HG02938 (cell line): Measurements from ENCODE around the gene SGSM1.

Experiments used
- ATAC-seq: cut with Tn5 transposase; IDR thresholded peaks from one replicate; pipeline ENCODE4 v1.9.1; 2021; ENCODE audit warnings: mild to moderate bottlenecking, moderate library complexity; ENCODE audit not compliant: unreplicated experiment

The SGSM1 gene, protein sequence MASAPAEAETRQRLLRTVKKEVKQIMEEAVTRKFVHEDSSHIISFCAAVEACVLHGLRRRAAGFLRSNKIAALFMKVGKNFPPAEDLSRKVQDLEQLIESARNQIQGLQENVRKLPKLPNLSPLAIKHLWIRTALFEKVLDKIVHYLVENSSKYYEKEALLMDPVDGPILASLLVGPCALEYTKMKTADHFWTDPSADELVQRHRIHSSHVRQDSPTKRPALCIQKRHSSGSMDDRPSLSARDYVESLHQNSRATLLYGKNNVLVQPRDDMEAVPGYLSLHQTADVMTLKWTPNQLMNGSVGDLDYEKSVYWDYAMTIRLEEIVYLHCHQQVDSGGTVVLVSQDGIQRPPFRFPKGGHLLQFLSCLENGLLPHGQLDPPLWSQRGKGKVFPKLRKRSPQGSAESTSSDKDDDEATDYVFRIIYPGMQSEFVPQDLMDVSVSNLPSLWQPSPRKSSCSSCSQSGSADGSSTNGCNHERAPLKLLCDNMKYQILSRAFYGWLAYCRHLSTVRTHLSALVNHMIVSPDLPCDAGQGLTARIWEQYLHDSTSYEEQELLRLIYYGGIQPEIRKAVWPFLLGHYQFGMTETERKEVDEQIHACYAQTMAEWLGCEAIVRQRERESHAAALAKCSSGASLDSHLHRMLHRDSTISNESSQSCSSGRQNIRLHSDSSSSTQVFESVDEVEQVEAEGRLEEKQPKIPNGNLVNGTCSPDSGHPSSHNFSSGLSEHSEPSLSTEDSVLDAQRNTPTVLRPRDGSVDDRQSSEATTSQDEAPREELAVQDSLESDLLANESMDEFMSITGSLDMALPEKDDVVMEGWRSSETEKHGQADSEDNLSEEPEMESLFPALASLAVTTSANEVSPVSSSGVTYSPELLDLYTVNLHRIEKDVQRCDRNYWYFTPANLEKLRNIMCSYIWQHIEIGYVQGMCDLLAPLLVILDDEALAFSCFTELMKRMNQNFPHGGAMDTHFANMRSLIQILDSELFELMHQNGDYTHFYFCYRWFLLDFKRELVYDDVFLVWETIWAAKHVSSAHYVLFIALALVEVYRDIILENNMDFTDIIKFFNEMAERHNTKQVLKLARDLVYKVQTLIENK

DNA sequence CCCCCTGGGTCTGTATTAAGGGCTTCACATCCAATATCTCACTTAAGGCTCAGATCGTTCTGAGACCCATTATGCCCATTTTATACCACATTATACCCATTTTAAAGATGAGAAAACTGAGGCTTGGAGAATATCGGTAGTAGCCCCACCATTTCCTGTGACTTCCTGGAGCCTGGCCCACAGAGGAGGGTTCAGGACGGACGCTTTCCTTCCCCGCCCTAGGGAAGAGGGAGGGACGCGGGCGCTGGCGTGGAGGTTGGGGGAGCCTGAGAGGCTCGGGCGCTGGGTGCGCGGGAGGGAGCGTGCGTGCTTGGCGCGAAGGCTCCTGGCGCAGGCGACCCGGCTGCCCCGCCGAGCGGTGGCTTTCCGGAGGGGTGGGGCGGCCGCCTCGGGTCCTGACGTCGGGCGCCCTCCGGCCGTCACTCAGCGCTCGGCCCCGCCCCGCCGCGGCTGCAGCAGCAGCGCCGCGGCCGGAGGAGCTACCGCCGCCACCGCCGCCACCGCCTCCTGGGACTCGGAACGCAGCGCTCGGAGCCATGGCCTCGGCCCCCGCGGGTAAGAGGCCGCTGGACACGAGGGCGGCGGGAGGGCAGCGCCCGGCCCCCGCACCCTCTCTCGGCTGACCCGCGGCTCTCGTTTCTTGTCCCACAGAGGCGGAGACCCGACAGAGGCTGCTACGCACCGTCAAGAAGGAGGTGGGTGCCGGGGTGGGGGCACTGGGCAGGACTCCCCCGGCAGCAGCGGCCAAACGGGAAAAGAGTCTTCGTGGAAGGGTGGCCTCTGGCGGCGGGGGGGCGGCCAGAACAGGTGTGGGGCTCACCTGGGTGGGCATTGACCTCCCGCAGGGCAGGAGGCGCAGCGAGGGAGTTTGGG lies at the start of gene SGSM1:
Gene SGSM1, plus strand, starts transcription at position 422 of the 873 bp plus-strand sequence. Its CDS starts 115 bp downstream, at position 537.
- ATAC-seq, result no peak

DNA sequence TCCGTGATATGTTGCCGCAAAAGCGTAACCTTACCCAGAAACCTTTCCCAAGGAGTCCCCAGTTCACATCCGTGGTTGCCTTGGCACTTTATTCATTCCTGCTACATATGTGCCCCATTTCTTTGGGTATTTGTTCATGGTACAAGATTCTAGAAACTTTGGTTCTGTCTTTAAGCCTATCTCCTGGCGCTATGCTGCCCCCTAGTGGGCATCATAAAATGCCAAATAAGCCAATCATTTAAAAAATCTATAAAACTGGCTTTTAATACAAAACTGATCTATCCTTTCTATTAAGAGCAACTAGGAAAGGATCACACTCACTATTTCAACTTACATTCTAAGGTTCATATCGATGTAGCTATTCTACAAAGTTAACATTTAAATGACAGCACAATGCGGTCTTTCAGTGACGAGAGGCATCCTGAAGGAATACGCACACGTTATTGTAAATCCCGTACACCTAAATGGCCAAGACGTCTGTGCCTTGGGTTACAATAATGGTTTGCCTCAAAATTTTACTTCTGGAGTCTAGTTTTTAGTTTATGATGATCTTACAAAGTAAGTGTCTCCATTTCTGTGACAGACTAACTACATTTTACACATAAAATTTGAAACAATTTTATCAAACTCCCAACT lies 47.7 kb upstream of the SGSM1 start:
- no peak for ATAC-seq

DNA sequence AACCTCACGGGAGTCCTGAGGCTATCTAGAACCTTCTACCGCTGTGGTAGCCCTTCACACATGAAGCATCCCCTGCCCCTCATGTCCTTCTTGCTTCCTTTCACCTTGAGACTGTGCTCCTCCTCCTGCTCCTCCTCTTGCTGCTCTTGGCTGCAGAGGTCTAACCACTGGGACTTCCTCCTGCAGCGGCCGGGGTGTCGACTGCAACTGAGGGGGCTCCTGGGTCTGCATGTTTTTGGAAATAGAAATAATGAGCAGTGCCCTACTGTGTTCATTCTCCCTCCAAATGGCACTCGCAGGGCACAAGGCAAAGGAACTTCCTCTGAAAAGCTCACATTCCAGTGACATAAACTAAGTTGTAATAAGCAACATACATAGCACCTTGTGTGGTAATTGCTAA lies 46.2 kb upstream of the SGSM1 start:
- ATAC-seq, result no peak

DNA sequence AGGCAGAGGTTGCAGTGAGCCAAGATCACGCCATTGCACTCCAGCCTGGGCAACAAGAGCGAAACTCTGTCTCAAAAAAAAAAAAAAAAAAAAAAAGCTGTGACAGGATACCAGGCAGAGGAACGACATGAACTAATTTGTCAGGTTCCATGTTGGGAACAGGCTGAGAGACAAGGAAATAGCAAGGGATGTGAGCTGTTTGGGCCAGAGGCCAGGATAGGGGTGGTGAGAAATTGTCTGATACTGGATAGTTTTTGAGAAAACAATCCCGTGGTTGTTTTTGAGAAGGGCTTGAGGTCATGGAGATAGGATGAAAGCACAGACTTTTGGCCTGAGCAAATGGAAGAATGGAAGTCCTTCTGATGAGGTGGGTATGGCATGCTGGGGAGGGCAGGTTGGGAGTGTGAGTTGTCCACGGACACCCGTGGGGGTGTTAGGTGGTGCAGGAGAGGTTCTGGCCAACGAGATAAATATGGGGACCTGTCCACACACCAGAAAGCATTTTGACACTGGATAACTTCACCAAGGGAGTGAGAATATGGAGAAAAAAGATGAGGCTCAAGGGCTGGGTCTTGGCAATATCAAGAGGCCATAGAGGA lies 45.2 kb upstream of the SGSM1 start:
- no peak for ATAC-seq

DNA sequence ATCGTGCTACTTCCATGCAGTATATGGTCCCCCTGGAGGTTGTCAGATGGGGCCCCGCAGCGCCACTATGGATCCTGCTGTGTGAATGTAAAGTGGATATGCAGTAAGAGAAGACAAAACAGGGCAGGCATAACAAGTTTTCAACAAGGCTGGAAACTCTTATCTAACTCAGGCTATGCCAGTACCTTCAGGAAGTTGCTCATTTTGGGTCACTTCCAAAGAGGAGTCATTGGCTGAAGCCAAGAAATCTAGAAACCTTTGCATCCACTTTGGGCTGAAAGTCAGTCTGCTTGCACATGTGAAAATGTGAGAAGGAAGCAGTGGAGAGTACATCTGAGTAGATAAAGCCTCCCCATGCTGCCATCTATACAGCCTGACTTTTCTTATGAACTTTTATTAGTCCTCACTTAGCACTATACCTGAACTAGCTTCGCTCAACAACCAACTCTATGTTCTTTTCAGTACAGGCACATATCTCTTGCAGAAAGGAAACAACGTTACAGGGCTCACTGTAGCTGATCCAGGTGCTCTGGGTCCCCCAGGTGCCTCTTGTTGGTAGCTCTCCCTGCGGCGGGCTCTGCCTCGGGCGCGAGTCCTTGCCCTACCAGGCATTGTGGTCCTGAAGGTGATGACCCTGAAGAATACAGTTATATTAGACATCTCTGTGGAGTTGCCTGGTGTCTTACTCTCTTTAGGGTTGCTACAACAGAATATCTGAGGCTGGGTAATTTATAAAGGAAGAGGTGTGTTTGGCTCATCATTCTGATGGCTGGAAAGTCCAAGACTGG lies 43.9 kb upstream of the SGSM1 start:
- ATAC-seq, result no peak

DNA sequence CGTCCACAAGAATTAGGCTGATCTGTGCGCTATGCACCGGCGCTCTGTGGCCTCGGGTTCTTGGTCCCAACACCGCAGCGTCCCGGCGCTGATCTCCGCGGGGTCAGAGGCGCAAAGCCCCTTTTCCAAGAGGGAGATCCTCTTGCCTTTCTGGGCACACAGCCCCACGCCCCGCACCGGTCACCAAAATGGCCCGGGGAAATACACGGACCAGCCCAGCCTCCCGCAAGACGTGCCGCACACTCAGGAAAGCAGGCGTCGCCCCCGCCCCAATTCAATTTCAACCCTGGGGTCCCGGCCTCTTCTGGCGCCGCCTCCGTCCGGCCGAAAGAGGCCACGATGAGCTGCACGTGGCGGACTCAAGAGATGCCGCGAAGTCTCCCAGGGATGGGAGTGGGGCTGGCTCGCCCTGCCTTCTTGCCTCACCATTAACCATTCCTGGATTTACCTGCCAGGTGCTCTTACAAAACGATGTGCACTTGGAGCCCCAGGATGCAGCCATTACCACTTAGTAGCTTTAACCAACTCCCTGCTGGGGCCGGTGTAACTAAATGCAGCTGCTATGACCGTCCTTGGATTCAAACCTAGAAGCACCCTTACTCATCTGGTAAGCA lies 42.0 kb upstream of the SGSM1 start:
- no peak for ATAC-seq

DNA sequence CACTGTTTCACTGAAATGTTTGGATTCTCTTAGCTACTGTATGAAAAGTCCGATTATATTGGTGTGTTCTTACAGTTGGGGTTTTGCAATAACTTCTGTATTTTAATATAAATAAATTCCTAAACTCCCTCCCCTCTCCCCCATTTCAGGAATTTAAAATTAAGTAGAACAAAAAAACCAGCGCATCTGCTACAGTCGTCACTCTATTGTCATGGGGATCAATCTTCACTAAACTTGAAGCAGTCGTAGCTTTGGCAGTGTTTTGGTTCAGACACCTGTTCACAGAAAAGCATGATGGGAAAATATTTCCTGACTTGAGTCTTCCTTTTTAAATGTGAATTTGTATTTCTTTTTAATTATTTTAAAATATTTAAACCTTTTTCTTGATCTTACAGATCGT lies 40.8 kb upstream of the SGSM1 start:
- no peak for ATAC-seq

DNA sequence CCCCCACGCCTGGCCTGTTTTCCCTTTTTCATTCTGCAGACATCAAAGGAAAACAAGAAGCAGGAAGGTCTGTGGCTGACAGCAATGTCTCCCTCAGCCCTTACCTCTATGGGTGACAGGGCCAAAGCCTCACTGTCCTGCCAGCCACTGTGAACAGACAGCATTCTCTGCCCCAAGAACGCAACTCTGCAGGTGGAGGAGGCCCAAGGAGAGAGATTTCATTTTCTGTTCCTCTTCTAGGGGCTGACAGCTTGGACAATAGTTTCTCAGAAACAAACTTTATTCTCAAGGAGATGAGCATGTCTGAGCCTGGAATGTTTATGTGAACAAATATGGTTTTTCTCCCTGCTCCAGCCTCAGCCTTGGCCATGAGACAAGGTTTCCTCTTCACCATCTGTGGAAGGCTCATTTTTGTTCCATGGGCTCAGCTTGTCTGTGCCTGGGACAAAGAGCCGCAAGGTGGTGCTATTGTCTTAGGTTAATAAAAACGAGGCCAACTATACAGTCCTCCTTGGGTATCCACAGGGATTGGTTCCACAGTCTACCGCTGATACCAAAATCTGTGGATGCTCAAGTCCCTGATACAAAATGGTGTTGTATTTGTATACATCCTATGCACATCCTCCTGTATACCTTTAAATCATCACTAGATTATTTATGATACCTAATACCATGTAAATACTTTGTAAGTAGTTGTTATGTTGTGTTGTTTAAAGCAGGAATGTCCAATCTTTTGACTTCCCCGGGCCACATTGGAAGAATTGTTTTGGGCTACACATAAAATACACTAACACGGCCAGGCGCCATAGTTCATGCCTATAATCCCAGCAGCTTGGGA lies 37.3 kb upstream of the SGSM1 start:
- ATAC-seq, result no peak

DNA sequence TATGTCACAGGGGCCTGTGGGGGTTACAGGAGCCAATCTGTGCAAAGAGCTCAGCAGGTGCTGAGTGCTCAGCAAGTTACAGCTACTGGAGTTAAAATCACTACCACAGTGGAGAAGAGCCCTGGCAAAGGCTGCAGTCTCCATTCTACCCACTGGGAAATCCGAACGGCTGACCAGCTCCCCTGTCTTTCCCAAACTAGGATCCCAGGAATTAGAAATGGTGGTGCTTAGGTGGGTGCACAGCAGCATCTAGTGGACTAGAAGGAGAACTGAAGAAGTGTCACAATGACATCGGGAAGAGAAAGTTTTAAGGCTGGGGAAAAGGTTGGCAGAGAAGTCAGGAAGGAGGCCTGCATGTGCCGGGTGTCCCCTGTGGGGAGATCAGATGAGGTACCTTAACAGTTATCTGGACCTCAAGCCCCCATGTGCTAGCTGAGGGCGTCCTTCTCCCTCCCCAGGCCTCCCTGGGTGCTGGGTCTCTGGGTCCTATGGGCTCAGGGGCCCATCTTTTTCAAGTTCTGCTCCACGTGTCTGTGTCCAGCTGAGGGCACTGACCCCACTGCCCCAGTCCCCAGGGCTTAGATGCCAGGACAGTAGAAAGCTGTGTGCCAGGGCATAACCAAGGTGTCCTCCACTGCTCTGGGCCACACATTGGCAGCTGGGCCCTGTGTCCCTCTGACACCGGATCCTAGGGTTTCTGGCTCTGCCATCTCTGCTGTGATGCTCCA lies 33.4 kb upstream of the SGSM1 start:
- ATAC-seq, result no peak

DNA sequence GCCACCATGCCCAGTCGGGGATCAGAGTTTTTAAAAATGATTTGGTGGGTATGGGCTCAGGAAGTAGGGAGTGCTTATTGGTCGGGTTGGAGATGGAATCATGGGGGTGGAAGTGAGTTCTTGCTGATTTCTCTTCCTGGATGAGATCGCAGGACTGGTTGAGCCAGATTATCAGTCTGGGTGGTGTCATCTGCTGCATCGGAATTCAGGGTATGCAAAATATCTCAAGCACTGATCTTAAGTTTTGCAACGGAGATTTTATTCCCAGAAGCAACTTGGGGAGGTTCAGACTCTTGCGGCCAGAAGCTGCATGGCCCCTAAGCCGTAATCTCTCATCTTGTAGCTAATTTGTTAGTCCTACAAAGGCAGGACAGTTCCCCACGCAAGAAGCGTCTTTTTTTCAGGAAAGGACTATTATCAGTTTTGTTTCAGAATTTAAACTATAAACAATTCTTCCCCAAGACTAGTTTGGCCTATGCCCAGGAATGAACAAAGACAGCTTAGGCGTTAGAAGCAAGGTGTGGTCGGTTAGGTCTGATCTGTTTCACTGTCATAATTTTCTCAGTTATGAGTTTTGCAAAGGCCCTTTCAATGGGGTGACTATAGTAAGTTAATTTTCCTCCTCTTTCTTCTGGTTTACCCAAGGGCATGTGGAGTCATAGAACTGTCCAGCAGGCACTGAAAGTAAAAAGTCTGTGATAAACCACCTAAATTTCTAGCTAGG lies 30.1 kb upstream of the SGSM1 start:
- no peak for ATAC-seq

DNA sequence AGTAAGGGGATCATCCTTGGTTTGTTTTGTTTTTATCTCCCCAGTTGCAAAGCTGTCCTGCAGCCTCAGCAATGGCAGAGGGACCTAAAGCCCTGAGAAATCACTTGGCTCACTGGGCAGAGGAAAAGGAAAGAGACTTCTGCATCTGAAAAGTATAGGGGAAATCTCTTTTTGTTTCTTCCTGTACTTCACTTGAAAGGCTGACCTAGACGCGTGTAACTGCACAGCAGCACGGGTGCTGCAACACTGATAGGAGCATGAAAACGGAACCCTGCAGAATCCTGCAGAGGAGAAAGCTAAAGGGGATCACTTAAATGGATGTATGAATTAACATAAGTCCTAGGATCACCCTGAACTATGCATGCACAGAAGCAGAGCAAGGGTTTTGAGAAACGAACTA lies 29.5 kb upstream of the SGSM1 start:
- no peak for ATAC-seq

DNA sequence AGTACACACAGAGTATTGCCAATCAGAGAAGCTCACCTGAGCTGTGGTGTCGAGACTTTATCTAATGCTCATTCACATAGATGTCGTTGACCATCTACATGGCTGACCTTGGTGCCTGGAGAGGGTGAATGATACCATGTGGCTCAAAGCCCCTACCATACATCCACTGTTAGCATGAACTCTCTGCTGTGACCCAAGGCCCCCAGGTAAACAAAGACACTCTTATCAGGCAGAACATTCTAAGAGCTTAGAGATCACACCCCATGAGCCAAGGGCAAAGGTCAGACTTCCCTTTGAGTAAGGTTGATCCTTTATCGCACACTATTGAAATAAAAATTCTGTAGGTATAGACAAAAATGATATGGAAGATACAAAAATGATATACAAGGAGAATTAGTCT lies 16.5 kb upstream of the SGSM1 start:
- ATAC-seq, result no peak

DNA sequence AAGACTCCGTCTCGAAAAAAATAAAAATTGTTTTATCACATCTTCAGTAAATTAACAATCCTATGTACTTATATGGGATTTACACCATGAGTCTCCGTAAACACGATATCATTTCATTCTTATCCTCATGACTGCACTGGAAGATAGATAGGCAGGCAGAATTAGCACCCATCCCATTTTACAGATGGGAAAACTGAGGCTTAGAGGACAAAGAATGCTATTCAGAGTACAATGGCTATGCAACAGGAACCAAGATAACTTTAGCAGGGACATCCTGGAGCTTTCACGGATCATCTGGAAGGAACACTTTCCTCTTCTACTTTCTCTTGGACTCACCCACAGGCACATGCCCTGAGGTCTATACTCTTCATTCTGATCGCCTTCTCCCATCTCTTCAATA lies 14.6 kb upstream of the SGSM1 start:
- no peak for ATAC-seq

DNA sequence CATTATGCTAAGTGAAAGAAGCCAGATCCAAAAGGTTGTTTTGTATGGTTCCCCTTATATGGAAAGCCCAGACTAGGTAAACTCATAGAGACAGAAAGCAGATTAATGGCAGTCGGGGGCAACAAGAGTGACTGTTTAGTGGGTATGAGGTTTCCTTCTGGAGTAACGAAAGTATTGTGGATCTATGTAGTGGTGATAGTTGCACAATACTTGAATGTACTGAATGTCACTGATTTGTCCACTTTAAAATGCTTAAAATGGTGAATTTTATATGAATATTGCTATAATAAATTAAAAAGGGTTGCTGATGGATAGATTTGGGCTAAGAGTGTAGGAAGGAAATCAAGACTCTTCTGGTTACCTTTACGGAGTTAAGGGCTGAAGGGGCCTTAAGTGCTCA lies 10.0 kb upstream of the SGSM1 start:
- no peak for ATAC-seq

DNA sequence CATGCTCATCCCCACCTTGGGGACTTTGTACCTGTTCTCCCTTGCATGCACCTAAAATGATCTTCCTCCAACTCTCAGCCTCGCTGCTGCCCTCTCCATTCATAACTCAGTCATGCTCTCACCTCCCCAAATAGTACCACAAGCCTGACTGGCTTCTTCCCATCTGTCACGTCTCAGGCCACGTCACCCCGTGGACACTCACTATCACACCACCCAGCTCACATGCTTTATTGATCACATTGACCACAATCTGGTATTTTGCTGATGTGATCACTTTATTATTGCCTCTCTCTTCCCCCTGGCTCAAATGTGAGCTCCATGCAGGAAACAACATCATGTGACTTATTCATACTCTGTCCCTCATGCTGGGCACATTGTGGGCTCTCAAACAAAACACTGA lies 9.2 kb upstream of the SGSM1 start:
- no peak for ATAC-seq

DNA sequence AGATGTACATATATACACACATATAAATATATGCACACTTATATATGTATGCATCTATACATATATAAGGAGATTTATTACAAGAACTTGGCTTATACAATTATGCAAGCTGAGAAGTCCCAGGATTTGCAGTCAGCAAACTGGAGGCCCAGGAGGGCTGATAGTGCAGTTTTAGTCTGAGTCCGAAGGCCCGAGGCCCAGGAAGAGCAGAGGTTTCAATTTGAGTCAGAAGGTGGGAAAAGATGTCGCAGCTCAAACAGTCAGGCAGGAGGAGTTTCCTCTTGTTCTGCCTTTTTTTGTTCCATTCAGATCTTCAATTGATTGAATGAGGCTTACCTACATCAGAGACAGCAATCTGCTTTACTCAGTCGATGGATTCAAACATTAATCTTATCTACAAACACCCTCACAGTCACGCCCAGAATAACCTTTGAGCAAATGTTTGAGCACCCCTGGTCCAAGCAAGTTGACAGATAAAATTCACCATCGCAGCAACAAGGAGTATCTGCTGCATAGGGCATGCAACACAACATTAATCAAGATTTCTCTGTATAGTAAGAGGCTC lies 4.0 kb upstream of the SGSM1 start:
- no peak for ATAC-seq
